HepG2 (cell line): ENCODE data around the gene MTCH1. TPM values are rescaled to one million over a fixed set of nuclear protein-coding genes. Genes with fewer than 3 reads are reported as not detected.
A peak's percentile ranks its signal among the peaks of the same experiment; 100 is the strongest.

Experiments
- DDIT3 ChIP-seq: sonication (generic); formaldehyde crosslinking; IDR thresholded peaks from 2 replicates; pipeline ENCODE4 v1.4.0; 2020; ENCODE audit warnings: mild to moderate bottlenecking, missing genetic modification reagents
- GFI1 ChIP-seq: sonication (generic); formaldehyde crosslinking; IDR thresholded peaks from 2 replicates; pipeline ENCODE4 v1.5.0; 2020; ENCODE audit warnings: missing genetic modification reagents, mild to moderate bottlenecking, borderline replicate concordance
- HCFC1 ChIP-seq: fragments of 150-350 bp; IDR thresholded peaks from 2 replicates; pipeline ENCODE4 v1.6.1; 2014; ENCODE audit warnings: low read depth, low read length
- JUND ChIP-seq: sonication (generic); formaldehyde crosslinking; IDR thresholded peaks from 2 replicates; pipeline ENCODE4 v1.8.0; 2022; ENCODE audit warnings: mild to moderate bottlenecking, missing genetic modification reagents
- MAX ChIP-seq: IDR thresholded peaks from 2 replicates; pipeline ENCODE4 v1.6.1; 2012; ENCODE audit warnings: inconsistent platforms
- NFKBIZ ChIP-seq: IDR thresholded peaks from 2 replicates; pipeline ENCODE4 v1.6.1; 2018; ENCODE audit warnings: missing genetic modification reagents, missing compliant biosample characterization
- NONO ChIP-seq, 2 experiments: fragments of 450-650 bp in 1 of 2; sonication (generic) in 1 of 2; formaldehyde crosslinking in 1 of 2; IDR thresholded peaks in 1 of 2; conservative IDR thresholded peaks in 1 of 2; 2 replicates each; pipeline versions ENCODE4 v1.6.1 to v1.8.0; 2017 to 2022; ENCODE audit warnings: mild to moderate bottlenecking in 1 of 2, missing genetic modification reagents in 1 of 2, moderate library complexity in 1 of 2
- NR2C2 ChIP-seq: sonication (generic); formaldehyde crosslinking; IDR thresholded peaks from 2 replicates; pipeline ENCODE4 v1.4.0; 2020; ENCODE audit warnings: missing genetic modification reagents, mild to moderate bottlenecking, moderate library complexity, borderline replicate concordance
- PRDM10 ChIP-seq: sonication (generic); formaldehyde crosslinking; IDR thresholded peaks from 2 replicates; pipeline ENCODE4 v1.4.0; 2020; ENCODE audit warnings: low read depth, missing genetic modification reagents
- RFX3 ChIP-seq: IDR thresholded peaks from 2 replicates; pipeline ENCODE4 v1.6.1; 2016; ENCODE audit warnings: missing biosample characterization, missing genetic modification reagents
- SALL1 ChIP-seq: sonication (generic); formaldehyde crosslinking; IDR thresholded peaks from 2 replicates; pipeline ENCODE4 v1.8.0; 2022; ENCODE audit warnings: mild to moderate bottlenecking, missing genetic modification reagents
- TBP ChIP-seq: sonication (generic); formaldehyde crosslinking; IDR thresholded peaks from 2 replicates; pipeline ENCODE4 v1.5.0; 2020; ENCODE audit warnings: missing genetic modification reagents
- THAP9 ChIP-seq: sonication (generic); formaldehyde crosslinking; IDR thresholded peaks from 2 replicates; pipeline ENCODE4; 2020; ENCODE audit warnings: missing genetic modification reagents, mild to moderate bottlenecking, borderline replicate concordance
- ZFAT ChIP-seq: sonication (generic); formaldehyde crosslinking; conservative IDR thresholded peaks from 2 replicates; pipeline ENCODE4 v1.8.1; 2023; ENCODE audit warnings: missing genetic modification reagents, inconsistent platforms
- ZFP91 ChIP-seq: sonication (generic); formaldehyde crosslinking; IDR thresholded peaks from 2 replicates; pipeline ENCODE4 v1.9.0; 2022; ENCODE audit warnings: missing genetic modification reagents, mild to moderate bottlenecking, borderline replicate concordance
- ZNF160 ChIP-seq: sonication (generic); formaldehyde crosslinking; IDR thresholded peaks from 2 replicates; pipeline ENCODE4 v1.8.0; 2022; ENCODE audit warnings: mild to moderate bottlenecking, inconsistent platforms, missing genetic modification reagents
- ZNF253 ChIP-seq: sonication (generic); formaldehyde crosslinking; IDR thresholded peaks from 2 replicates; pipeline ENCODE4 v1.8.0; 2022; ENCODE audit warnings: mild to moderate bottlenecking, missing genetic modification reagents, borderline replicate concordance
- ZNF576 ChIP-seq: sonication (generic); formaldehyde crosslinking; IDR thresholded peaks from 2 replicates; pipeline ENCODE4 v1.4.0; 2020; ENCODE audit warnings: mild to moderate bottlenecking, missing genetic modification reagents
- ZNF850 ChIP-seq: sonication (generic); formaldehyde crosslinking; conservative IDR thresholded peaks from 2 replicates; pipeline ENCODE4 v1.9.0; 2021; ENCODE audit warnings: mild to moderate bottlenecking, missing genetic modification reagents
- polyA plus RNA-seq, 8 experiments: library from polyadenylated mRNA; depleted of rRNA in 3 of 8; stranded (reverse) in 7 of 8; unstranded in 1 of 8; fragments of >200 nt; fragmentation: Illumina TruSeq in 4 of 8; extraction: Trizol in 4 of 8; gene quantifications; 2 replicates each; pipeline versions ENCODE4 v1.2.1 to v1.2.3, GENCODE V29; 2011 to 2016; ENCODE audit warnings: low read depth in 4 of 8, missing spikeins in 1 of 8, mixed read lengths in 1 of 8; ENCODE audit not compliant: insufficient read depth in 1 of 8
- total RNA-seq, 5 experiments: library from RNA; depleted of rRNA; stranded (reverse); fragments of >200 nt; fragmentation: Illumina TruSeq; extraction: Trizol; gene quantifications; 2 replicates each; pipeline ENCODE4 v1.2.3, GENCODE V29; 2016; ENCODE audit warnings: low read depth in 1 of 5

Gene MTCH1
- total and polyA plus RNA-seq, 2 of the 13 experiments (the other 11 are each of a cell fraction or from before 2014, with no cell fraction given): 86.2 to 144 TPM

GRCh38 chr6:37029249-37029971 lies 43.4 kb upstream of the MTCH1 start (continued):
- TF ChIP-seq PRDM10 (CRISPR knock-in tag): 0 out of 2 replicates have a peak, but pooled peaks have one; percentile 28
- TF ChIP-seq JUND: peak; percentile 88
- no peak for TF ChIP-seq RFX3
- TF ChIP-seq ZFAT (CRISPR knock-in tag): no peak
- TF ChIP-seq SALL1 (CRISPR knock-in tag): peak; percentile 90
- TF ChIP-seq NONO (IDR thresholded peaks at IDR 0.05): no peak
- TF ChIP-seq NONO (CRISPR knock-in tag; conservative IDR thresholded peaks at IDR 0.05): no peak
- no peak for TF ChIP-seq HCFC1
- TF ChIP-seq ZNF253 (CRISPR knock-in tag): no peak
- TF ChIP-seq GFI1 (CRISPR knock-in tag): no peak
- peak; percentile 43; the same call in 1 of the 2 replicates for TF ChIP-seq MAX
- no peak for TF ChIP-seq TBP
- no peak for TF ChIP-seq ZNF576 (CRISPR knock-in tag)
- TF ChIP-seq NFKBIZ (CRISPR knock-in tag): peak; percentile 66; the same call in 1 of the 2 replicates
- no peak for TF ChIP-seq ZNF160
- TF ChIP-seq ZNF850 (CRISPR knock-in tag): no peak
- TF ChIP-seq DDIT3 (CRISPR knock-in tag): no peak
- TF ChIP-seq NR2C2 (CRISPR knock-in tag): no peak
- peak; percentile 41; the same call in 1 of the 2 replicates for TF ChIP-seq ZFP91 (CRISPR knock-in tag)
- TF ChIP-seq THAP9 (CRISPR knock-in tag): 0 out of 2 replicates have a peak, but pooled peaks have one; percentile 12
